RPMI8226 (cell line): ENCODE measurements around the gene OTOGL.
A peak's percentile ranks its signal among the peaks of the same experiment; 100 is the strongest.

Experiments
- DNase-seq: peaks from one replicate; pipeline ENCODE4 v3.0.0-alpha.2; 2015

Gene OTOGL, protein sequence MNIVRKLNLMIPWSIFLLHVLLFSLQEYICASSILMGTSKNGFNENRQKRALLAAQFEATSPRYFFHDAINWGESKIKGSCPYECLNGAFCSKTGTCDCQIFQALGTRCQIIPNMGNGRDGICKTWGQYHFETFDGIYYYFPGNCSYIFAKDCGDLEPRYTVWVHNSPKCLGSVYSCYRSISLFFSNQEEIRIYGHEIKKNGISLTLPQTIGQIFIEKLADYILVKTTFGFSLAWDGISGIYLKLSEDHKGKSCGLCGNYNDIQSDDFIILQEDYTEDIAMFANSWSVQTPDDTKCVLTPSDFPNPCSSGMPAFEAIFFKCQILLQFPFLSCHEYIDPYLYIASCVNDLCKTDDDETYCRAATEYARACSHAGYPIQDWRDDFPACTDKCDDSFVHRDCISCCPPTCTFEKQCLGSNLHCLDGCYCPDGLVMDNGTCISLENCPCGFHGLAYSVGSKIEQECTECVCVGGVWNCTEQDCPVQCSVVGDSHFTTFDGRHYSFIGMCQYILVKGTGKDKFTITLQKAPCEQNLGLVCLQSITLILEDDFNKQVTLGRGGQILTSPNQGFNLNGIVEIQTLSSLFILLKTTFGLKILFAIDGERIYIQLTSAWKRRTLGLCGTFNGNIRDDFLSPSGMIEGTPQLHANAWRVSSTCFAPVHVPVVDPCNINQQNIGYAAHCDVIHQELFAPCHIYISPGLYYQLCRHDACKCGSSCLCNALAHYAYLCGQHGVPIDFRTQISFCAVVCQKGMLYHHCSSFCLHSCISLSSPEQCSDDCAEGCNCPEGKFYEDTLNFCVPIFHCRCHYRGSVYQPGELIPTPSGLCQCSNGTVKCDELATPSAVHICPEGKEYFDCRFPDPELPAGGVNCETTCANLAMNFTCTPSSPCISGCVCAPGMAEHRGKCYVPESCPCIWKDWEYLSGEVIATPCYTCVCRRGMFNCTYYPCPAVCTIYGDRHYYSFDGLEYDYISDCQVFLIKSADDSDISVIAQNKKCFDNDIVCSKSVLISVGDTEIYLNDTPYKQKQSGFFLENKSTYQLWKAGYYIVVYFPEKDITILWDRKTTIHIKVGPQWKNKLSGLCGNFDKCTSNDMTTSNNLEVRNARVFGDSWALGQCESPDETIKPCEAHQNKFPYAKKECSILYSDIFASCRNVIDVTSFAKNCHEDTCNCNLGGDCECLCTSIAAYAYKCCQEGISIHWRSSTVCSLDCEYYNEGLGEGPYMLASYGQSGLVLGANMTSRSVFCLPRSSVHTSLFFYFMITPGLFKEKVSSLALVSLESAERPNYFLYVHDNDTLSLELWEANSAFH (N-terminal part only)

GRCh38 chr12:80099259-80099658 lies at the start of gene OTOGL:
TSS of gene OTOGL (plus strand) at chr12:80099537. CDS start at chr12:80209432, 109,895 bp downstream.
- no peak for DNase-seq

DNA sequence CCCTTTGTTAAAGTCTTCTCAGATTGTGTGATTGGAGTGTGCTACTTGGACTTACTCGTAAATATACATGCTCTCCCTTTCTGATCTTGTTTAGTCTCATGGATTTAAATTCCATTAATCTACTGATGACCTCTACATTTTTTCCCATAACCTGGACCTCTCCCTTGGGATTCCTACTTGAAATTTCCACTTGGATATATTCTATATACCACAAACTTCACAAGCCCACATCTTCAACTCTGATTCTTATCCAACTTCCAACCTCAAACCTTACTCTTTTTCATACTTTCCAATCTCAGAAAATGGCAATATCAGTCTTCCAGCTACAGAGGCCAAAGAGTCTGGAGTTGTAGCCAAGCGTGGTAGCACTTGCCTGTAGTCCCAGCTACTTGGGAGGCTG lies 49.1 kb upstream of the OTOGL start:
- DNase-seq, result no peak

GRCh38 chr12:80053051-80053790 lies 46.1 kb upstream of the OTOGL start:
- DNase-seq, result peak; percentile 57

DNA sequence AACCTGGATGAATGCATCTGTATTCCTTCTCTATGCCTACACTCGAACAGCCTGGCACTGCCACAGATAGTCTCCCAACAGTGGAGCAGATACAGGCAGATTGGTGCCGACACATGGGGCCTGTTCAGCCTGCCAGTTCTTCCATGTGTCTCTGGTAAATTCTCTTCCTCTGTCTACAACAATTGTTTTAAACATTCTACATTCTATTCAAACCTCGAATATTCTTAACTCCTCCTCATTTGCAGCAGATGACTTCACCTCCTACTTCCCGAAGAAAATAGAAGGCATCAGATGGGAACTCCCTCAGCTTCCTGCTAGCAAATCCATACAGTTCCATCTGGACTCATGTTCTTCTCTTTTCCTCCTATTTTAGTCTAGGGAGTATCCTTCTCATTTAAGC lies 43.1 kb upstream of the OTOGL start:
- DNase-seq, result no peak

- no peak for DNase-seq
These were observed 42.5 kb upstream of the OTOGL start for GRCh38 chr12:80056845-80057244.

GRCh38 chr12:80058586-80058985 lies 40.8 kb upstream of the OTOGL start:
- no peak for DNase-seq

- no peak for DNase-seq
These were observed 40.2 kb upstream of the OTOGL start for GRCh38 chr12:80059102-80059501.

- no peak for DNase-seq
These were observed 39.5 kb upstream of the OTOGL start for GRCh38 chr12:80059875-80060274.

DNA sequence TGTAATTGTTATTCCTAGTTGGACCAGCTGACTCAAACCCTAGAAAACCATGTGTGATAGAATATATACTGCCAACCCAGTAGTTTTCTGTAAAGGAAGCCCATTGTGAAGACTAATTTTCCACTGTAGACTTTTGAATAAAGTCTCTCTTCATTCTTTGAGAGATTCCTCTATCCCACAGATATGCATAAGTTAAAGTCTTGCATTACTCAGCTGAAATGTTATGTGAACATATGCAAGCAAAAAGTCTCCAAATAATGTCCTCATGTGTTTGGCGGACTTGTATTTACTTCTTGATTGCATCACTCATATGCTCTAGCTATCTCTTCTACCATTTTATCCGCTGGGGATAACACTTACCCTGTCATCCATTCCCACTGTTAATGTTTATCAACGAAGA lies 35.1 kb upstream of the OTOGL start:
- no peak for DNase-seq

DNA sequence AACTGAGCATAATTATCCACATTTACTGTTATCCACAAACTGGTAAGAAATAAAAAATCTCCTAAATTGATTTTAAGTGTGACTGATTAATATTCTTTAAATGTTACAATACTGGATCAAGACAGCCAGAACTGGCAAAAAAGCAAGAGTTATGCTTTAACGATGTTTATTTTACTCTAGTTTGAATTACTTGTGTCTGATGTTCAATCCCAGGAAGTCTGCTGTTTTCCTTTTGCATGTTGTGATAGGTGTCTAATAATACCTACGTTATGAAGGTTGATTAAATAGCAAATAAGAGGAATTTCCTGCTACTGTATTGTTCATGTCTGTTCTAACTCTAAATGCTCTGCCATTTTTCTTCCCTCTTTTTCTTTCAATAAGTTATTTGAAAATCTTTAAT lies 34.4 kb upstream of the OTOGL start:
- DNase-seq, result no peak

- DNase-seq, result no peak
These were observed 31.2 kb upstream of the OTOGL start for GRCh38 chr12:80068173-80068572.

- DNase-seq, result peak; percentile 57
These were observed 15.3 kb upstream of the OTOGL start for GRCh38 chr12:80083892-80084614.

DNA sequence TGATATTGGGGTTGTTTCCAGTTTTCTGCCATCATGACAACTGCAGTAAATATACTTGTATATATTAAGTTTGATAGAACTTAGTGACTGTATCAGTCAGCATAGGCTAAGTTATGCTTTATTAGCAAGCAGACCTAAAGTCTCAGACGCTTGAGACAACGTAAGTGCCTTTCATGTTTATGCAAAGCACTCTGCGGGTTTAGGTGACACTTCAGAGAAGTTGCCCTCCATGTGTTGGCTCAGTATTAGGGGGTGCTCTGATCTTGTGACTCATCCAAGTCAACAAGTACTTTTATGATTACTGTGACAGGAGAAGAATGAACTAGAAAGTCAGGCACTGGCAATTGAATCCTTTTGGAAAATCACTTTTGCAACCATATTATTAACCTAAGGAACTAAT lies 13.3 kb upstream of the OTOGL start:
- no peak for DNase-seq

- no peak for DNase-seq
These were observed 11.7 kb upstream of the OTOGL start for GRCh38 chr12:80087486-80088213.

GRCh38 chr12:80100591-80100990 lies 1.3 kb downstream of the OTOGL start:
- no peak for DNase-seq

DNA sequence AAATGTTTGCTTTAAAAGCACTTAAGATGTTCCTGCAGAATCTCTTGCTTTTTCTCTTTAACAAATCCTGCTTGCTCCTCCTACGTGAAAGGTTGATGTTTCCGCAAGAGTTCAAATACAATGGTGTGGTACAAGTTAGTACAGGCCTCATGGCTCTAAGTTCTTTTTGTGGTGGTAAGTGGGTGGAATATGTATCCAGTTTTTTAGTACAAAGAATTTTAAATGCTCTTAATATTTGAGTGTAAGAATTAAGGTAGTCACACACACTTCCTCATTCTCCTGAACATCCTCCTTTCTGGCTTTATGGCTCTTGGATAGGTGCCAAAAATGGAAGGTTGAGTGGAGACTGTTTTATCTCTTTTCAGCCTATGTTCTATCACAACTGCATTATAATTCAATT lies 1.8 kb downstream of the OTOGL start:
- peak; percentile 19 for DNase-seq

DNA sequence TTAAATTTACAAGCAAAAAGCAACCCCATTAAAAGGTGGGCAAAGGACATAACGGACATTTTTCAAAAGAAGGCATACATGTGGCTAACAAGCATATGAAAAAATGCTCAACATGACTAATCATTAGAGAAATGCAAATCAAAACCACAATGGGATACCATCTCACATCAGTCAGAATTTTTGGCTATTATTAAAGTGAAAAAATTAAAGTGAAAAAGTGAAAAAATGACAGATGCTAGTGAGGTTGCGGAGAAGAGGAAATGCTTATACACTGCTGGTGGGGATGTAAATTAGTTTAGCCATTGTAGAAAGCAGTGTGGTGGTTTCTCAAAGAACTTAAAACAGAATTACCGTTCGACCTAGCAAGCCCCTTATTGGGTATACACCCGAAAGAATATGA lies 7.9 kb downstream of the OTOGL start:
- no peak for DNase-seq

- DNase-seq, result no peak
These were observed 17.4 kb downstream of the OTOGL start for GRCh38 chr12:80116735-80117134.

DNA sequence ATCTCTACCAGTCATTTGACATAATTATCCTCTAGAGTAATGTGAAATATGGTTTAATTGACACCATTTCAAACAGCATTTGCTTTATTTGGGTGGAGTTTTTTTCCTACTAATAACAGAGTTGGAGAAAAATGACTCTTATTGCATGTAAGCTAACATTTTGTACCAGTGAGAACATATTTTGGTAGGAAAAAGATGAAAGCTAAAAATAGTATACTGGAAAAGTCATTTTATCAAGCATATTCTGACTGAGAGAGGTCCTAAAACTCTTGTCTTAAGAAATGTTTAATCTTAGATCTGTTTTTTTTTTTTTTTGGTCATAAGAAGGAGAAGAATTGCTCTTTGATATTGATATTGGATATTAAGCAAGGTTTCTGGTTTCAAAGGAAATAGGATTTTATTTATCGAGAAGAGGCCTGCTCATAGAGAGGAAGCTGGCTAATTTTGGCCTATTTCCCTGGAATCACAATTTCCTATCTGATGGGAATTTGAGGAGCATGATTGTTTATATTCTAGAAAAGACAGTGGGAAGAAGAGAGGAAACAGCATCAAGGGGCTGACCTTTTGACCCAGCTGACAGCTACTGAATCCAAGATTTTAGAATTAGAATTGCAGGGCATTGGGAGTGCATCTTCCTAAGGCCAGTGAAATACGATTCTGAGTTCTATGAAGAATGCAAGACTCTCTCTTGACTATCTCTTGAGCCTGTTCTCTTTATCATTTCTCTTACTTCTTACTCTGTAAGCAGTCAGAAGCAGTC lies 19.4 kb downstream of the OTOGL start:
- DNase-seq, result no peak

- no peak for DNase-seq
These were observed 21.7 kb downstream of the OTOGL start for GRCh38 chr12:80120994-80121393.
